C4-2B (cell line): ENCODE measurements around the gene RGS11.

ENCODE experiments used
- ZFX ChIP-seq: fragments of 450-650 bp; IDR thresholded peaks from 2 replicates; pipeline ENCODE4 v1.6.1; 2017
- TF ChIP-seq, protein P1 (sequence below): fragments of 450-650 bp; conservative IDR thresholded peaks from 2 replicates; pipeline ENCODE4 v1.5.1; 2017; ENCODE audit warnings: mild to moderate bottlenecking

DNA sequence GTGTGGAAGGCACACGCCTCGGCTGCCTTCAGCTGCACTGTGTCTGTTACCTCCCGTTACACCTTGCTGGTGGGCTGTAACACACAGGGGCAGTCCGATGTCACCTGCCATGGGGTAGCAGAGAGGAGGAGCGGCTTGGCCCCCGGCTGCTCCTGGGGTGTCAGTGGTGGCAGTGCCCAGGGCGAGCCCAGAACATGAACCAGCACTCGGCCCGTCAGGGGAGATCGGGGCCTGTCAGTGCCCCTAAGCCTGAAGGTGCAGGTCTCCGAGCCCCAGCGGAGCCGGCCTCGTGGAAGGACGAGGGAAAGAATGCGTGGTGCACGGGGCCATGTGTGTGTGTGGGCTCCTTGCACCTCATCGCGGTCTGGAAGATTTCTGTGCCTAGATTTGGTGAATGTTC lies 15.4 kb downstream of the RGS11 start:
- TF ChIP-seq, protein P1, sequence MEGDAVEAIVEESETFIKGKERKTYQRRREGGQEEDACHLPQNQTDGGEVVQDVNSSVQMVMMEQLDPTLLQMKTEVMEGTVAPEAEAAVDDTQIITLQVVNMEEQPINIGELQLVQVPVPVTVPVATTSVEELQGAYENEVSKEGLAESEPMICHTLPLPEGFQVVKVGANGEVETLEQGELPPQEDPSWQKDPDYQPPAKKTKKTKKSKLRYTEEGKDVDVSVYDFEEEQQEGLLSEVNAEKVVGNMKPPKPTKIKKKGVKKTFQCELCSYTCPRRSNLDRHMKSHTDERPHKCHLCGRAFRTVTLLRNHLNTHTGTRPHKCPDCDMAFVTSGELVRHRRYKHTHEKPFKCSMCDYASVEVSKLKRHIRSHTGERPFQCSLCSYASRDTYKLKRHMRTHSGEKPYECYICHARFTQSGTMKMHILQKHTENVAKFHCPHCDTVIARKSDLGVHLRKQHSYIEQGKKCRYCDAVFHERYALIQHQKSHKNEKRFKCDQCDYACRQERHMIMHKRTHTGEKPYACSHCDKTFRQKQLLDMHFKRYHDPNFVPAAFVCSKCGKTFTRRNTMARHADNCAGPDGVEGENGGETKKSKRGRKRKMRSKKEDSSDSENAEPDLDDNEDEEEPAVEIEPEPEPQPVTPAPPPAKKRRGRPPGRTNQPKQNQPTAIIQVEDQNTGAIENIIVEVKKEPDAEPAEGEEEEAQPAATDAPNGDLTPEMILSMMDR, result no peak
- TF ChIP-seq ZFX, result no peak
